ENCODE measurements around the gene RALGDS. TPM values are rescaled to one million over a fixed set of nuclear protein-coding genes. Genes with fewer than 3 reads are reported as not detected.
"Not testable (repeated sequence)": the region's sequence is repeated elsewhere in the genome, so short reads cannot be mapped to it uniquely, and the experiment has no call there.

Gene RALGDS
- total and polyA plus RNA-seq, 2 of the 4 experiments (the other 2 are of a cell fraction), result 13.1 to 36.9 TPM

DNA sequence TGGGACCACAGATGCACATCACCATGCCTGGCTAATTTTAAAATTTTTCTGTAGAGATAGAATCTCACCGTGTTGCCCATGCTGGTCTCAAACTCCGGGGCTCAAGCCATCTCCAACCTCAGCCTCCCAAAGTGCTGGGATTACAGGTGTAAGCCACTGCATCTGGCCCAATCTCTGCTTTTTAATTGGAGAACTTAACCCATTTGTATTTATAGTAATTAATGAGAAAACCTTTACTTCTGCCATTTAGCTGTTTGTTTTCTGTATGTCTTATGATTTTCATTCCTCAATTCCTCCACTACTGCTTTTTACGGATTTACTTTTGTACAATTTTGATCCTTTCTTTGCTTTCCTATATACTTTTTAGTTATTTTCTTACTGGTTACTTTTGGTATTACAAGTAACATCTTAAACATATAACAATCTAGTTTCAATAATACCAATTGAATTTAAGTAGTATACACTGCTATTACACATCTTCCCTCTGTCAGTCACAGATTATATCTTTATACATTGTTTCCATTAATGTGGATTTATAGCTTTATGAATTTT, 26.1 kb downstream of the RALGDS start:
- Histone ChIP-seq H2BK20ac (ENCODE audit: low read depth, low read length) (no peak overlapping the region), H3K27me3 (ENCODE audit: control insufficient read depth, insufficient read depth, low read length) (no peaks in the 10 kb centered on the region), H3K4me2 (ENCODE audit: low read depth, low read length) (no peak overlapping the region), H3K56ac (ENCODE audit: extremely low read depth, insufficient read depth, low read length) (no peak overlapping the region), H3K79me1 (ENCODE audit: low read depth in 1 of 2, low read length in 2 of 2) (no peaks in the 10 kb centered on the region), H4K20me1 (ENCODE audit: insufficient read depth, low read length) (no peaks in the 10 kb centered on the region), H2AFZ (replicated peaks; ENCODE audit: low read length, poor library complexity) (no peak overlapping the region), H3K4ac (ENCODE audit: low read depth, low read length) (no peak overlapping the region), H2BK5ac (ENCODE audit: low read depth, low read length, poor library complexity, severe bottlenecking) (no peak overlapping the region), H2BK15ac (ENCODE audit: low read depth, low read length) (no peak overlapping the region), H3K9me3 (ENCODE audit: control insufficient read depth, insufficient read depth, low read length) (peaks cover 5% of the 10 kb centered on the region; the same call in 1 of the 2 replicates), H3K4me1 (ENCODE audit: control insufficient read depth, insufficient read depth, low read length) (no peaks in the 10 kb centered on the region), H3K23ac (ENCODE audit: low read depth, low read length) (no peak overlapping the region), H2AK5ac (ENCODE audit: low read depth, low read length) (no peak overlapping the region), H3K36me3 (ENCODE audit: control insufficient read depth, insufficient read depth, low read length) (peaks cover 22% of the 10 kb centered on the region), H3K9ac (ENCODE audit: low read depth, low read length) (no peak overlapping the region), H3K14ac (replicated peaks; ENCODE audit: low read depth, low read length) (no peak overlapping the region), H2AK9ac (replicated peaks; ENCODE audit: low read depth, low read length, poor library complexity) (no peak overlapping the region), H3K27ac (ENCODE audit: insufficient read depth, low read length) (no peak overlapping the region), H4K91ac (ENCODE audit: insufficient read depth, low read depth, low read length) (no peak overlapping the region), H3K18ac (ENCODE audit: low read depth, low read length) (no peak overlapping the region), H3K9me1 (ENCODE audit: insufficient read depth, low read length) (no peaks in the 10 kb centered on the region), H4K5ac (ENCODE audit: low read depth, low read length) (no peak overlapping the region), H2BK120ac (ENCODE audit: low read depth, low read length) (no peak overlapping the region), H3K4me3 (ENCODE audit: insufficient read depth, low read depth, low read length) (no peak overlapping the region), H4K8ac (ENCODE audit: low read depth in 2 of 2, low read length in 2 of 2) (no peak overlapping the region)
- in situ Hi-C loops (cut with MboI; ENCODE audit: low sequenced_read_pairs), result no loop called here
- no CpG with 5 or more reads among the region's 3 CpGs for WGBS, 2 experiments (ENCODE audit: extremely low coverage in 2 of 2, insufficient read length in 1 of 2)
- POLR2A ChIA-PET (ENCODE audit: unreplicated experiment), result no interaction called here
- DNase-seq, result no peak
- TF ChIP-seq SMC3 (IDR thresholded peaks at IDR 0.05; ENCODE audit: low read depth, low read length), result no peak
- no peak for TF ChIP-seq RAD21 (IDR thresholded peaks at IDR 0.05; ENCODE audit: low read length)
- CTCF ChIA-PET, result interaction anchor here (0.9 to 1.3 kb wide), 2 partner anchors 19 to 49 kb away, joined by 3 read pairs; no protein-coding TSS in a partner anchor
- intact Hi-C loops (cut with micrococcal nuclease), result no loop called here
- dilution Hi-C loops (cut with HindIII; ENCODE audit: low sequenced_read_pairs, unreplicated experiment), result no loop called here
- BruUV-seq (replicated peaks), result no TSS peak
- ATAC-seq (ENCODE audit: low read depth), result no peak

DNA sequence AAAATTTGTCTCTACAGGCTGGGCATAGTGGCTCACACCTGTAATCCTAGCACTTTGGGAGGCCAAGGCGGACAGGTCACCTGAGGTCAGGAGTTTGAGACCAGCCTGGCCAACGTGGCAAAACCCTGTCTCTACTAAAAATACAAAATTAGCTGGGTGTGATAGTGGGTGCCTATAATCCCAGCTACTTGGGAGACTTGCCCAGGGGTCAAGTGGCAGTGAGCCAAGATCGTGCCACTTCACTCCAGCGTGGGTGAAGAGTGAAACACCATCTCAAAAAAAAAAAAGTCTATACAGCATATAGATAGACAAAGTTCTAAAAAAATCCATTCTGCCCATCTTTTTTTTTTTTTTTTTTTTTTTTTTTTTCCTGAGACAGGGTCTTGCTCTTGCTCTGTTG, 26.7 kb downstream of the RALGDS start:
- H3K4me1 ChIP-seq (ENCODE audit: control insufficient read depth, insufficient read depth, low read length); DNase-seq; H3K14ac ChIP-seq (replicated peaks; ENCODE audit: low read depth, low read length); ATAC-seq (ENCODE audit: low read depth); H3K27me3 ChIP-seq (ENCODE audit: control insufficient read depth, insufficient read depth, low read length); H3K79me1 ChIP-seq (ENCODE audit: low read depth in 1 of 2, low read length in 2 of 2); H3K9ac ChIP-seq (ENCODE audit: low read depth, low read length); in situ Hi-C loops (cut with MboI; ENCODE audit: low sequenced_read_pairs); H2BK15ac ChIP-seq (ENCODE audit: low read depth, low read length); H3K56ac ChIP-seq (ENCODE audit: extremely low read depth, insufficient read depth, low read length); H3K4me2 ChIP-seq (ENCODE audit: low read depth, low read length); POLR2A ChIA-PET (ENCODE audit: unreplicated experiment); H2AFZ ChIP-seq (replicated peaks; ENCODE audit: low read length, poor library complexity); H4K20me1 ChIP-seq (ENCODE audit: insufficient read depth, low read length); BruUV-seq (replicated peaks); H3K4me3 ChIP-seq (ENCODE audit: insufficient read depth, low read depth, low read length); H2BK20ac ChIP-seq (ENCODE audit: low read depth, low read length); H3K23ac ChIP-seq (ENCODE audit: low read depth, low read length); H4K91ac ChIP-seq (ENCODE audit: insufficient read depth, low read depth, low read length); H2AK5ac ChIP-seq (ENCODE audit: low read depth, low read length); intact Hi-C loops (cut with micrococcal nuclease); H3K27ac ChIP-seq (ENCODE audit: insufficient read depth, low read length); H3K18ac ChIP-seq (ENCODE audit: low read depth, low read length); H2BK5ac ChIP-seq (ENCODE audit: low read depth, low read length, poor library complexity, severe bottlenecking); H2AK9ac ChIP-seq (replicated peaks; ENCODE audit: low read depth, low read length, poor library complexity); H3K9me3 ChIP-seq (ENCODE audit: control insufficient read depth, insufficient read depth, low read length); dilution Hi-C loops (cut with HindIII; ENCODE audit: low sequenced_read_pairs, unreplicated experiment); H4K5ac ChIP-seq (ENCODE audit: low read depth, low read length); H2BK120ac ChIP-seq (ENCODE audit: low read depth, low read length); H3K9me1 ChIP-seq (ENCODE audit: insufficient read depth, low read length); H4K8ac ChIP-seq (ENCODE audit: low read depth in 2 of 2, low read length in 2 of 2); H3K4ac ChIP-seq (ENCODE audit: low read depth, low read length): not testable (repeated sequence)
- H3K36me3 ChIP-seq (ENCODE audit: control insufficient read depth, insufficient read depth, low read length), result peaks cover 19% of the 10 kb centered on the region
- CTCF ChIA-PET, result interaction anchor here (1.3 kb wide), 1 partner anchor 50 kb away, joined by 3 read pairs; no protein-coding TSS in a partner anchor
- no CpG with 5 or more reads among the region's 4 CpGs for WGBS, 2 experiments (ENCODE audit: extremely low coverage in 2 of 2, insufficient read length in 1 of 2)

All from IMR-90 (cell line).